Measurements from ENCODE around the gene TAF11. TPM values are rescaled to one million over a fixed set of nuclear protein-coding genes. Genes with fewer than 3 reads are reported as not detected.
A peak's percentile ranks its signal among the peaks of the same experiment; 100 is the strongest.

The TAF11 gene
- total RNA-seq, 4 donors from 2014 or later: 12.8 to 24.8 (median 19.8) TPM

DNA sequence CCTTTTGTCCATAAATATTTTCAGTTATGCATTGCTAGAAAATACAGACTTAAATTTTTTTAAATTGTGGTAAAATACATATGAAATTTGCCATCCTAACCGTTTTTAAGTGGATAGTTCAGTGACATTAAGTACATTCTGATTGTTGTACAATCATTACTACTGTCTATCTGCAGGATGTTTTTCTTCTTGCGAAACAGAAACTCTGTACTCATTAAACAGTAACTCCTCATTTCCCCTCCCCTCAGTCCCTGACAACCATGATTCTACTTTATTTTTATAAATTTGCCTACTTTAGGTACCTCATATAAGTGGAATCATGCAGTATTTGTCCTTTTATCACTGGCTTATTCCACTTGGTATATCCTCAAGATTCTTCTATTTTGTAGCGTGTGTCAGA lies 21.3 kb downstream of the TAF11 start:
- no peak for DNase-seq
- H3K27me3 ChIP-seq: no peaks in the 10 kb centered on the region
- no peaks in the 10 kb centered on the region for H3K36me3 ChIP-seq
- TF ChIP-seq POLR2A (IDR thresholded peaks at IDR 0.05): no peak
- TF ChIP-seq, protein P1, sequence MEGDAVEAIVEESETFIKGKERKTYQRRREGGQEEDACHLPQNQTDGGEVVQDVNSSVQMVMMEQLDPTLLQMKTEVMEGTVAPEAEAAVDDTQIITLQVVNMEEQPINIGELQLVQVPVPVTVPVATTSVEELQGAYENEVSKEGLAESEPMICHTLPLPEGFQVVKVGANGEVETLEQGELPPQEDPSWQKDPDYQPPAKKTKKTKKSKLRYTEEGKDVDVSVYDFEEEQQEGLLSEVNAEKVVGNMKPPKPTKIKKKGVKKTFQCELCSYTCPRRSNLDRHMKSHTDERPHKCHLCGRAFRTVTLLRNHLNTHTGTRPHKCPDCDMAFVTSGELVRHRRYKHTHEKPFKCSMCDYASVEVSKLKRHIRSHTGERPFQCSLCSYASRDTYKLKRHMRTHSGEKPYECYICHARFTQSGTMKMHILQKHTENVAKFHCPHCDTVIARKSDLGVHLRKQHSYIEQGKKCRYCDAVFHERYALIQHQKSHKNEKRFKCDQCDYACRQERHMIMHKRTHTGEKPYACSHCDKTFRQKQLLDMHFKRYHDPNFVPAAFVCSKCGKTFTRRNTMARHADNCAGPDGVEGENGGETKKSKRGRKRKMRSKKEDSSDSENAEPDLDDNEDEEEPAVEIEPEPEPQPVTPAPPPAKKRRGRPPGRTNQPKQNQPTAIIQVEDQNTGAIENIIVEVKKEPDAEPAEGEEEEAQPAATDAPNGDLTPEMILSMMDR (IDR thresholded peaks at IDR 0.05): no peak
- intact Hi-C loops (cut with DNase I; ENCODE audit: low total_unique reads): no loop called here
- H3K9me3 ChIP-seq: no peaks in the 10 kb centered on the region
- no peak overlapping the region for H3K4me3 ChIP-seq
- H3K27ac ChIP-seq: no peak overlapping the region
- H3K4me1 ChIP-seq: no peaks in the 10 kb centered on the region

DNA sequence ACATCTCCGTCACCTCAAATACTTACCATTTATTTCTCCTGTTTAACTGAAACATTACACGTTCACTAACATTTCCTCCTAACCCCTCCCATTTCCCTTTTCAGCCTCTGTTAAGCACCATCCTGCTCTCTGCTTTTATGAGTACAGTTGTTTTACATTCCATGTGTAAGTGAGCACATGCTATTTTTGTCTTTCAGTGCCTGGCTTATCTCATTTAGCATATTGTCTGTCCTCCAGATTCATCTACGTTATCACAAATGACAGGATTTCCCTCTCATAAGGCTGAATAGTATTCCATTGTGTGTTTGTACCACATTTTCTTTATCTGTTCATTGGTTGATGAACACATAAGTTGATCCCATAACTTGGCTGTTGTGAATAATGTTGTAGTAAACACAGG lies 22.7 kb downstream of the TAF11 start:
- H3K27ac ChIP-seq: peak overlapping the region in 1 of 2 donors; percentile 56
- no peaks in the 10 kb centered on the region for H3K9me3 ChIP-seq
- no peaks in the 10 kb centered on the region for H3K36me3 ChIP-seq
- H3K4me3 ChIP-seq: no peak overlapping the region
- H3K27me3 ChIP-seq: no peaks in the 10 kb centered on the region
- DNase-seq: no peak
- TF ChIP-seq POLR2A (IDR thresholded peaks at IDR 0.05): no peak
- TF ChIP-seq, protein P1 (IDR thresholded peaks at IDR 0.05): no peak
- intact Hi-C loops (cut with DNase I; ENCODE audit: low total_unique reads): no loop called here
- no peaks in the 10 kb centered on the region for H3K4me1 ChIP-seq

DNA sequence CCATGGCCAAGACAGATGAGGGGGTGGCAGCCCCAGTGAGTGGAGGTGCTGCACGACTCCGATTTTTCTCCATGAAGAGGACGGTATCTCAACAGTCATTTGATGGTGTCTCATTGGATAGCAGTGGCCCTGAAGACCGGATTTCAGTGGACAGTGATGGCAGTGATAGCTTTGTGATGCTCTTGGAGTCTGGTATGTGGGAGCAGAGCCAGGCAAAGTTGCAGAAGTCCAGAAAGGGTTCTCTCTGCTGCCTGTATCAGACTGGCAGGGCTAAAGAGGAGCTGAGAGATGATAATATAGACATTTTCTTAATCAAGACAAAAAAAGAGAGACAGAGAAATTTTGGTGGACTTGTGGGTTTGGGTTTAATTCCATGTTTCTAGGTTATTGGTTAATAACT lies 23.8 kb downstream of the TAF11 start:
- H3K4me1 ChIP-seq: no peaks in the 10 kb centered on the region
- H3K27ac ChIP-seq: no peak overlapping the region
- TF ChIP-seq, protein P1 (IDR thresholded peaks at IDR 0.05): no peak
- no peak for TF ChIP-seq POLR2A (IDR thresholded peaks at IDR 0.05)
- no peak overlapping the region for H3K4me3 ChIP-seq
- intact Hi-C loops (cut with DNase I; ENCODE audit: low total_unique reads): no loop called here
- H3K9me3 ChIP-seq: no peaks in the 10 kb centered on the region
- no peaks in the 10 kb centered on the region for H3K36me3 ChIP-seq
- no peaks in the 10 kb centered on the region for H3K27me3 ChIP-seq
- no peak for DNase-seq

DNA sequence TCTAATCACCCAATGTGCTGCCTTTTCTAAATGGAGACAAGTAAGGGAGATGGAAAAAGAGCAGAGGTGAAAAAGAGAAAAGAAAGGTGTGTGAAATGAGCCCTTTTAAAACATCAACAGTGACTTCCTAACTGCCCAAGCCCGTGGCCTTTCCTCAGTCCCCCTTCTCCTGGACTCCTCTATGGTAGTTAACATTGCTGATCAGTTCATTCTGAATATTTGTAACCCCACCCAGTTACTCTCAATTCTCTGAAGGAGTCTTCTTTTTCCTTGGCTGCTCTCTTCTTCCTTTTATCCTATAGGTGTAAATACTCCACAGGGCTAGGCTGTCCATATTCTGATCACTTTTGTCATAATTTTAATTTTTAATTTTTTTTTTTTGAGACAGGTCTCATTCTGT lies 27.1 kb downstream of the TAF11 start:
- Histone ChIP-seq H3K4me3 (no peak overlapping the region), H3K36me3 (no peaks in the 10 kb centered on the region), H3K27ac (no peak overlapping the region), H3K27me3 (no peaks in the 10 kb centered on the region), H3K4me1 (no peaks in the 10 kb centered on the region), H3K9me3 (no peaks in the 10 kb centered on the region)
- DNase-seq: no peak
- no peak for TF ChIP-seq POLR2A (IDR thresholded peaks at IDR 0.05)
- TF ChIP-seq, protein P1 (IDR thresholded peaks at IDR 0.05): no peak
- intact Hi-C loops (cut with DNase I; ENCODE audit: low total_unique reads): no loop called here

DNA sequence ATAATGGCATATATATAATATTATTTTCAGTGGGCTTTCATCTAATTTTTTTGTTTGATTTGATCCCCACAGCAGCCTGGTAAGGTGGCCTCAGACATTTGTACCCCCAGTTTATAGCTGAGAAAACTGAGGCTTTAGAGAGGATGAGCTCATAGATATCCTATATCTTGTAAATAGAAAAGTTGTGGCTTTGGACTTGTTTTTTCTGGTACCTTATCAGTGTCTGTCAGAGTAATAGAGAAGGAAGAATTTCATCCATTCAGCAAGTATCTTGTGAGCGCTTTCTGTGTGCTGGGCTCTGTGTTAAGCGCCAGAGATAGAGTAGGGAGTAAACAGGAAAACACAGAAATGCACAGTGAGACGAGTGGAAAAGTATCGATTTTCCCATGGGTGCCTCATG lies 27.9 kb downstream of the TAF11 start:
- Histone ChIP-seq H3K36me3 (no peaks in the 10 kb centered on the region), H3K27ac (no peak overlapping the region), H3K4me3 (no peak overlapping the region), H3K4me1 (no peaks in the 10 kb centered on the region), H3K27me3 (no peaks in the 10 kb centered on the region), H3K9me3 (no peaks in the 10 kb centered on the region)
- DNase-seq: no peak
- TF ChIP-seq POLR2A (IDR thresholded peaks at IDR 0.05): no peak
- TF ChIP-seq, protein P1 (IDR thresholded peaks at IDR 0.05): no peak
- intact Hi-C loops (cut with DNase I; ENCODE audit: low total_unique reads): no loop called here
